Measurements from ENCODE around the gene MAD2L1BP. TPM values are rescaled to one million over a fixed set of nuclear protein-coding genes. Genes with fewer than 3 reads are reported as not detected.

Gene MAD2L1BP
- total and polyA plus RNA-seq, 2 donors (not counting 3 experiments of a cell fraction or from before 2014, with no cell fraction given): 32.3 to 62.0 TPM

DNA sequence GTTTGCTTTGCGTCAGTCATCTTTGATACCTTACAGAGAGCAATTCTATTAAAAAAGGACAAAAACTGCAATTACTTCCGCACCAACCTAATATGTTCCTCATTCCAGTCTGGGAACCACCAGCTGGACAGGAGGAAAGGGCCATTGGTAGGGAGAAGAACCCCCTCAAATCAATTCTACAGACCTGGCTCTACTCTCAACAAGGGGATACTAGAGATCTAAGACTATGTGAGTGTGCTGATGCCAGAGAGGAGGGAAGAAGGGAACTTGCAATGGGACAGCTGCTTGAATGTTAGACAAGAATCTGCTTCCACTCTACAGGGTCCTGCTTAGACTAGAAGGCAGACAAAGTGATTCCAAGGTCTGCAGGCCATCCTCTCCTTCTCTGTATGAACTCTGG lies 38.7 kb downstream of the MAD2L1BP start:
- no peak for DNase-seq (ENCODE audit: low read depth, low spot score)

DNA sequence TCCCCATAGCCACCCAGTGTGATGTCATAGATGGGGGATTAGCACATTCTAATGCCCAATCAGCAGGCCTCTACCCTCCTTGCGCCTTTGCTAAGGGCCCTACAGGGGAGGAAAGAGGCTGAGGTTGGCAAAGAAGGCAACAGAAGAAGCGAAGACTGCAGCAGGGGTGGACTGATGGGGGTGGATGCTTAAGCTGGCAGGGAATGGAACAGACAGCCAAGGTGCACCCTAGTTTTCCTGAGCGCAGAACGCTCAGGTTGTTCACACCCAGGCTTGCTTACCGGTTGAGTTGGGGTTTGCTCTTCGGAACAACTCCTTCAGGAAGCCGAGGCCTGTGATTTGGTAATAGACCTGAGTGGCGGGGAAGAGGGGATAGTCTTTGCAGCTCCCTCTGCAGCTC lies 39.3 kb downstream of the MAD2L1BP start:
- intact Hi-C loops (cut with micrococcal nuclease): no loop called here
- Histone ChIP-seq H3K36me3 (ENCODE audit: control insufficient read depth in 2 of 2, extremely low read depth in 1 of 2, insufficient read depth in 2 of 2, low read length in 2 of 2) (peaks cover 11 to 46% of the 10 kb centered on the region in 2 experiments), H4K20me1 (replicated peaks; ENCODE audit: control insufficient read depth, extremely low read depth, insufficient read depth, low read length) (no peaks in the 10 kb centered on the region), H3K27ac (ENCODE audit: insufficient read depth, low read depth, low read length) (no peak overlapping the region), H3K4me2 (ENCODE audit: insufficient read depth, low read length) (no peak overlapping the region), H3K79me2 (ENCODE audit: control insufficient read depth, insufficient read depth, low read length) (no peaks in the 10 kb centered on the region), H3K9ac (replicated peaks; ENCODE audit: extremely low read depth, insufficient read depth, low read length) (no peak overlapping the region), H3K27me3 (ENCODE audit: control insufficient read depth in 2 of 2, insufficient read depth in 2 of 2, low read length in 2 of 2) (no peaks in the 10 kb centered on the region), H3K9me3 (replicated peaks; ENCODE audit: control insufficient read depth, insufficient read depth, low read length) (no peaks in the 10 kb centered on the region), H2AFZ (ENCODE audit: low read depth, low read length) (no peak overlapping the region), H3K4me1 (ENCODE audit: control insufficient read depth, extremely low read depth, insufficient read depth, low read length) (no peaks in the 10 kb centered on the region), H3K9me1 (replicated peaks; ENCODE audit: control insufficient read depth, extremely low read depth, insufficient read depth, low read length) (no peaks in the 10 kb centered on the region), H3K4me3 (replicated peaks in 1 of 3; ENCODE audit: insufficient read depth in 1 of 3, low read depth in 1 of 3, low read length in 3 of 3) (no peak overlapping the region)
- DNase-seq (ENCODE audit: low read depth, low spot score): no peak
- TF ChIP-seq POLR2A (IDR thresholded peaks at IDR 0.05; ENCODE audit: low read depth, low read length): no peak
- TF ChIP-seq MYC (IDR thresholded peaks at IDR 0.05; ENCODE audit: low read depth, low read length): no peak
- TF ChIP-seq EZH2 (IDR thresholded peaks at IDR 0.05; ENCODE audit: borderline replicate concordance, low read depth, low read length, severe bottlenecking): no peak
- no peak for TF ChIP-seq JUN (IDR thresholded peaks at IDR 0.05; ENCODE audit: borderline replicate concordance, insufficient read depth, insufficient read length, low read depth)
- TF ChIP-seq, protein P1, sequence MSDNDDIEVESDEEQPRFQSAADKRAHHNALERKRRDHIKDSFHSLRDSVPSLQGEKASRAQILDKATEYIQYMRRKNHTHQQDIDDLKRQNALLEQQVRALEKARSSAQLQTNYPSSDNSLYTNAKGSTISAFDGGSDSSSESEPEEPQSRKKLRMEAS (IDR thresholded peaks at IDR 0.05; ENCODE audit: insufficient read depth, insufficient read length): no peak
- TF ChIP-seq GATA2 (IDR thresholded peaks at IDR 0.05; ENCODE audit: insufficient read depth, insufficient read length, low read depth, low read length): no peak
- TF ChIP-seq POLR2AphosphoS5 (IDR thresholded peaks at IDR 0.05; ENCODE audit: insufficient read depth, low read depth, low read length): no peak
- dilution Hi-C loops (cut with MboI; ENCODE audit: extremely low pct_ligation_motif_present, low sequenced_read_pairs): no loop called here
- BruUV-seq (replicated peaks): no TSS peak
- ChIA-PET POLR2A (no interaction called here), CTCF (interaction anchor here (1.1 to 1.4 kb wide), 2 partner anchors 14 to 404 kb away, joined by 3 read pairs; no protein-coding TSS in a partner anchor)
- no peak for FAIRE-seq

More for the DNA sequence above, 38.7 kb downstream of the MAD2L1BP start:
- no peak for FAIRE-seq
- dilution Hi-C loops (cut with MboI; ENCODE audit: extremely low pct_ligation_motif_present, low sequenced_read_pairs) (no loop called here), intact Hi-C loops (cut with micrococcal nuclease) (no loop called here)
- H3K27me3 ChIP-seq (ENCODE audit: control insufficient read depth in 2 of 2, insufficient read depth in 2 of 2, low read length in 2 of 2): no peaks in the 10 kb centered on the region
- no peaks in the 10 kb centered on the region for H3K9me3 ChIP-seq (replicated peaks; ENCODE audit: control insufficient read depth, insufficient read depth, low read length)
- no peak overlapping the region for H3K4me3 ChIP-seq (replicated peaks in 1 of 3; ENCODE audit: insufficient read depth in 1 of 3, low read depth in 1 of 3, low read length in 3 of 3)
- H3K36me3 ChIP-seq (ENCODE audit: control insufficient read depth in 2 of 2, extremely low read depth in 1 of 2, insufficient read depth in 2 of 2, low read length in 2 of 2): peaks cover 11 to 46% of the 10 kb centered on the region in 2 experiments
- POLR2A ChIA-PET: no interaction called here
- H3K79me2 ChIP-seq (ENCODE audit: control insufficient read depth, insufficient read depth, low read length): no peaks in the 10 kb centered on the region
- H3K9ac ChIP-seq (replicated peaks; ENCODE audit: extremely low read depth, insufficient read depth, low read length): no peak overlapping the region
- TF ChIP-seq, protein P1 (IDR thresholded peaks at IDR 0.05; ENCODE audit: insufficient read depth, insufficient read length): no peak
- no peak for TF ChIP-seq JUN (IDR thresholded peaks at IDR 0.05; ENCODE audit: borderline replicate concordance, insufficient read depth, insufficient read length, low read depth)
- TF ChIP-seq POLR2AphosphoS5 (IDR thresholded peaks at IDR 0.05; ENCODE audit: insufficient read depth, low read depth, low read length): no peak
- no peak for TF ChIP-seq GATA2 (IDR thresholded peaks at IDR 0.05; ENCODE audit: insufficient read depth, insufficient read length, low read depth, low read length)
- no peak for TF ChIP-seq FOS (IDR thresholded peaks at IDR 0.05; ENCODE audit: borderline replicate concordance, insufficient read depth, low read length)
- no TSS peak for BruUV-seq (replicated peaks)
- no peak overlapping the region for H3K27ac ChIP-seq (ENCODE audit: insufficient read depth, low read depth, low read length)
- no peak overlapping the region for H3K4me2 ChIP-seq (ENCODE audit: insufficient read depth, low read length)
- CTCF ChIA-PET: no interaction called here
- no peak overlapping the region for H2AFZ ChIP-seq (ENCODE audit: low read depth, low read length)
- no peaks in the 10 kb centered on the region for H4K20me1 ChIP-seq (replicated peaks; ENCODE audit: control insufficient read depth, extremely low read depth, insufficient read depth, low read length)
- H3K9me1 ChIP-seq (replicated peaks; ENCODE audit: control insufficient read depth, extremely low read depth, insufficient read depth, low read length): no peaks in the 10 kb centered on the region
- H3K4me1 ChIP-seq (ENCODE audit: control insufficient read depth, extremely low read depth, insufficient read depth, low read length): no peaks in the 10 kb centered on the region
